ENCODE data around the gene MTHFD2. TPM values are rescaled to one million over a fixed set of nuclear protein-coding genes. Genes with fewer than 3 reads are reported as not detected.

MTHFD2 gene
- total RNA-seq, 1 donor from 2014 or later = 365 TPM

GRCh38 chr2:74188018-74188601 lies 10.3 kb upstream of the MTHFD2 start:
- H3K9me3 ChIP-seq (ENCODE audit: insufficient read depth, low read depth, low read length) = no peaks in the 10 kb centered on the region
- H3K79me2 ChIP-seq (ENCODE audit: insufficient read depth, low read length) = no peaks in the 10 kb centered on the region
- no peaks in the 10 kb centered on the region for H3K36me3 ChIP-seq (ENCODE audit: insufficient read depth, low read length)
- H3K27me3 Mint-ChIP-seq (ENCODE audit: low read depth, unreplicated experiment) = peaks cover 8% of the 10 kb centered on the region
- TF ChIP-seq EZH2 (IDR thresholded peaks at IDR 0.05; ENCODE audit: insufficient read depth, low read length) (no peak), CTCF (IDR thresholded peaks at IDR 0.05; ENCODE audit: insufficient read depth, low read depth, low read length) (no peak)
- peak; percentile 70 for DNase-seq (ENCODE audit: low read depth)
- no peaks in the 10 kb centered on the region for H3K9me3 Mint-ChIP-seq (ENCODE audit: unreplicated experiment)
- no peak for FAIRE-seq
- H3K27ac ChIP-seq (ENCODE audit: low read depth, low read length) = no peak overlapping the region
- H3K27me3 ChIP-seq (ENCODE audit: insufficient read depth, low read length) = peaks cover 6% of the 10 kb centered on the region
- no peak overlapping the region for H3K9ac ChIP-seq (ENCODE audit: low read length)
- H3K4me1 ChIP-seq (ENCODE audit: insufficient read depth, low read length) = no peaks in the 10 kb centered on the region
- H3K4me2 ChIP-seq (ENCODE audit: low read length) = no peak overlapping the region
- no peak overlapping the region for H3K4me3 ChIP-seq (ENCODE audit: insufficient read depth, low read depth, low read length)
- peak overlapping the region; percentile 52 for H3K4me3 Mint-ChIP-seq (ENCODE audit: unreplicated experiment)
- no peaks in the 10 kb centered on the region for H4K20me1 ChIP-seq (ENCODE audit: insufficient read depth, low read length)
- peaks cover 3% of the 10 kb centered on the region for H3K36me3 Mint-ChIP-seq (ENCODE audit: low read depth, unreplicated experiment)
- peak overlapping the region; percentile 48 for H2AFZ ChIP-seq (ENCODE audit: low read depth, low read length)
- H3K4me1 Mint-ChIP-seq (ENCODE audit: low read depth, unreplicated experiment) = peaks cover 8% of the 10 kb centered on the region
- H3K27ac Mint-ChIP-seq (ENCODE audit: unreplicated experiment) = peak overlapping the region; percentile 91

GRCh38 chr2:74188696-74189095 lies 9.7 kb upstream of the MTHFD2 start:
- H3K27ac Mint-ChIP-seq (ENCODE audit: unreplicated experiment) = no peak overlapping the region
- H3K27me3 Mint-ChIP-seq (ENCODE audit: low read depth, unreplicated experiment) = peaks cover 7% of the 10 kb centered on the region
- H4K20me1 ChIP-seq (ENCODE audit: insufficient read depth, low read length) = no peaks in the 10 kb centered on the region

More at GRCh38 chr2:74188696-74189095, 9.7 kb upstream of the MTHFD2 start:
- Histone ChIP-seq H3K9ac (ENCODE audit: low read length) (no peak overlapping the region), H3K4me2 (ENCODE audit: low read length) (no peak overlapping the region), H3K79me2 (ENCODE audit: insufficient read depth, low read length) (no peaks in the 10 kb centered on the region), H3K36me3 (ENCODE audit: insufficient read depth, low read length) (no peaks in the 10 kb centered on the region), H3K9me3 (ENCODE audit: insufficient read depth, low read depth, low read length) (no peaks in the 10 kb centered on the region), H3K4me3 (ENCODE audit: insufficient read depth, low read depth, low read length) (no peak overlapping the region), H2AFZ (ENCODE audit: low read depth, low read length) (no peak overlapping the region), H3K27me3 (ENCODE audit: insufficient read depth, low read length) (peaks cover 6% of the 10 kb centered on the region), H3K27ac (ENCODE audit: low read depth, low read length) (no peak overlapping the region), H3K4me1 (ENCODE audit: insufficient read depth, low read length) (no peaks in the 10 kb centered on the region)
- H3K36me3 Mint-ChIP-seq (ENCODE audit: low read depth, unreplicated experiment) = peaks cover 3% of the 10 kb centered on the region
- TF ChIP-seq EZH2 (IDR thresholded peaks at IDR 0.05; ENCODE audit: insufficient read depth, low read length) (no peak), CTCF (IDR thresholded peaks at IDR 0.05; ENCODE audit: insufficient read depth, low read depth, low read length) (no peak)
- peaks cover 8% of the 10 kb centered on the region for H3K4me1 Mint-ChIP-seq (ENCODE audit: low read depth, unreplicated experiment)
- no peaks in the 10 kb centered on the region for H3K9me3 Mint-ChIP-seq (ENCODE audit: unreplicated experiment)
- FAIRE-seq (no peak), DNase-seq (ENCODE audit: low read depth) (no peak)
- no peak overlapping the region for H3K4me3 Mint-ChIP-seq (ENCODE audit: unreplicated experiment)

Data from astrocyte (in vitro differentiated cells and primary cell).